ENCODE measurements around the gene ZEB1.

ZEB1 gene

GRCh38 chr10:31466313-31466712, 147.3 kb downstream of the ZEB1 start:
- TF ChIP-seq CTCF (conservative IDR thresholded peaks at IDR 0.05), result no peak
- H3K27ac ChIP-seq, result no peak overlapping the region

GRCh38 chr10:31467791-31468535, 148.9 kb downstream of the ZEB1 start:
- TF ChIP-seq CTCF (conservative IDR thresholded peaks at IDR 0.05), result peak; percentile 95
- H3K27ac ChIP-seq, result no peak overlapping the region

GRCh38 chr10:31468536-31468859, 149.5 kb downstream of the ZEB1 start:
- H3K27ac ChIP-seq, result no peak overlapping the region
- peak; percentile 44 for TF ChIP-seq CTCF (conservative IDR thresholded peaks at IDR 0.05)

GRCh38 chr10:31475519-31475918, 156.5 kb downstream of the ZEB1 start:
- TF ChIP-seq CTCF (conservative IDR thresholded peaks at IDR 0.05), result no peak
- no peak overlapping the region for H3K27ac ChIP-seq

GRCh38 chr10:31476088-31476487, 157.1 kb downstream of the ZEB1 start:
- H3K27ac ChIP-seq, result no peak overlapping the region
- no peak for TF ChIP-seq CTCF (conservative IDR thresholded peaks at IDR 0.05)

GRCh38 chr10:31477584-31477983, 158.6 kb downstream of the ZEB1 start:
- H3K27ac ChIP-seq, result no peak overlapping the region
- TF ChIP-seq CTCF (conservative IDR thresholded peaks at IDR 0.05), result no peak

- H3K27ac ChIP-seq, result no peak overlapping the region
- TF ChIP-seq CTCF (conservative IDR thresholded peaks at IDR 0.05), result no peak
Measured at GRCh38 chr10:31479752-31480151, 160.7 kb downstream of the ZEB1 start.
